CD8-positive, alpha-beta memory T cell (primary cell): Measurements from ENCODE around the gene RABGGTA. TPM values are rescaled to one million over a fixed set of nuclear protein-coding genes. Genes with fewer than 3 reads are reported as not detected.
A peak's percentile ranks its signal among the peaks of the same experiment; 100 is the strongest.

Experiments used
- CTCF ChIA-PET: fragments of 350-600 bp; sonication (Branson Sonifier 250); formaldehyde crosslinking; loops from one replicate; lab custom pipeline; 2021; ENCODE audit warnings: antibody characterized with exemption; lab: Charles Lee
- POLR2A ChIA-PET: fragments of 350-600 bp; sonication (Branson Sonifier 250); formaldehyde crosslinking; loops from one replicate; lab custom pipeline; 2021; ENCODE audit warnings: antibody characterized with exemption; lab: Charles Lee
- DNase-seq, 5 donors: peaks; one replicate each; pipeline versions ENCODE4 v3.0.0 to v3.0.0-alpha.2; 2020 to 2022; ENCODE audit warnings: mixed read lengths in 1 of 5
- H3K27ac ChIP-seq: one replicate; pipeline ENCODE4 v1.7.0; 2013; ENCODE audit warnings: low read depth, mild to moderate bottlenecking, low read length, moderate library complexity
- H3K27me3 ChIP-seq: 2 replicates; pipeline ENCODE4 v1.7.0; 2013; ENCODE audit warnings: low read length, mild to moderate bottlenecking; ENCODE audit not compliant: insufficient read depth, poor library complexity, severe bottlenecking
- H3K36me3 ChIP-seq: 2 replicates; pipeline ENCODE4 v1.7.0; 2013; ENCODE audit warnings: mild to moderate bottlenecking, low read length, moderate library complexity; ENCODE audit not compliant: insufficient read depth
- H3K4me1 ChIP-seq: 2 replicates; pipeline ENCODE4 v1.7.0; 2013; ENCODE audit warnings: mild to moderate bottlenecking, low read length, moderate library complexity; ENCODE audit not compliant: insufficient read depth
- H3K4me3 ChIP-seq: 2 replicates; pipeline ENCODE4 v1.7.0; 2013; ENCODE audit warnings: mild to moderate bottlenecking, low read length
- H3K9me3 ChIP-seq: 2 replicates; pipeline ENCODE4 v1.7.0; 2013; ENCODE audit warnings: mild to moderate bottlenecking, low read length
- H3K27ac Mint-ChIP-seq, 8 donors: one replicate each; pipeline ENCODE4 v1.8.0; 2020 to 2021; ENCODE audit warnings: mixed read lengths in 8 of 8, mild to moderate bottlenecking in 6 of 8, inconsistent platforms in 3 of 8, moderate library complexity in 3 of 8
- H3K27me3 Mint-ChIP-seq, 2 donors: one replicate each; pipeline ENCODE4 v1.8.0; 2020 to 2021; ENCODE audit warnings: mixed read lengths in 2 of 2, mild to moderate bottlenecking in 1 of 2, moderate library complexity in 1 of 2
- H3K36me3 Mint-ChIP-seq, 3 donors: one replicate each; pipeline ENCODE4 v1.8.0; 2020 to 2021; ENCODE audit warnings: mixed read lengths in 3 of 3, inconsistent platforms in 1 of 3, mild to moderate bottlenecking in 1 of 3
- H3K4me1 Mint-ChIP-seq, 3 donors: one replicate each; pipeline ENCODE4 v1.8.0; 2020 to 2021; ENCODE audit warnings: mixed read lengths in 3 of 3, inconsistent platforms in 1 of 3, mild to moderate bottlenecking in 1 of 3
- H3K4me3 Mint-ChIP-seq, 7 donors: one replicate each; pipeline ENCODE4 v1.8.0; 2020 to 2021; ENCODE audit warnings: mixed read lengths in 7 of 7, mild to moderate bottlenecking in 6 of 7, moderate library complexity in 4 of 7, inconsistent platforms in 2 of 7
- H3K9me3 Mint-ChIP-seq, 5 donors: one replicate each; pipeline ENCODE4 v1.8.0; 2020 to 2022; ENCODE audit warnings: mixed read lengths in 5 of 5, mild to moderate bottlenecking in 3 of 5, moderate library complexity in 2 of 5, inconsistent platforms in 1 of 5
- polyA plus RNA-seq: library from polyadenylated mRNA; unstranded; fragments of 300-500 nt; fragmentation: Illumina TruSeq; gene quantifications from one replicate; pipeline ENCODE4 v1.2.3, GENCODE V29; 2021
- total RNA-seq, 2 experiments: library from RNA; stranded (reverse); gene quantifications; one replicate each; pipeline ENCODE4 v1.2.3, GENCODE V29; 2021

Gene RABGGTA
- total and polyA plus RNA-seq, 3 experiments from 2014 or later: 37.7 to 41.8 (median 41.0) TPM

- H3K9me3 Mint-ChIP-seq: no peaks in the 10 kb centered on the region
- Histone ChIP-seq H3K27me3 (no peaks in the 10 kb centered on the region), H3K27ac (no peak overlapping the region), H3K9me3 (no peaks in the 10 kb centered on the region), H3K4me1 (peaks cover 16% of the 10 kb centered on the region), H3K4me3 (no peak overlapping the region), H3K36me3 (no peaks in the 10 kb centered on the region)
- peaks cover 17 to 23% (median 21%) of the 10 kb centered on the region in 3 donors for H3K4me1 Mint-ChIP-seq
- H3K4me3 Mint-ChIP-seq: no peak overlapping the region
- peak overlapping the region in 4 of 8 donors; percentile 33 to 84 (median 52) for H3K27ac Mint-ChIP-seq
- no peak for DNase-seq
- peaks cover 0 to 4% (median 0%) of the 10 kb centered on the region in 3 donors for H3K36me3 Mint-ChIP-seq
- ChIA-PET CTCF (interaction anchor here (1.6 to 3.5 kb wide), 2 partner anchors 15 to 52 kb away, joined by 5 to 10 read pairs; no protein-coding TSS in a partner anchor), POLR2A (no interaction called here)
- H3K27me3 Mint-ChIP-seq: peaks cover 0 to 2% of the 10 kb centered on the region in 2 donors
These were observed 10.2 kb upstream of the RABGGTA start for GRCh38 chr14:24281636-24282035.

- Histone ChIP-seq H3K4me3 (no peak overlapping the region), H3K36me3 (no peaks in the 10 kb centered on the region), H3K27ac (no peak overlapping the region), H3K4me1 (peaks cover 16% of the 10 kb centered on the region), H3K9me3 (no peaks in the 10 kb centered on the region), H3K27me3 (no peaks in the 10 kb centered on the region)
- DNase-seq: no peak
- Mint-ChIP-seq H3K27ac (peak overlapping the region in 5 of 8 donors; percentile 32 to 84 (median 47)), H3K4me3 (no peak overlapping the region), H3K9me3 (no peaks in the 10 kb centered on the region), H3K36me3 (peaks cover 0 to 2% (median 0%) of the 10 kb centered on the region in 3 donors), H3K4me1 (peaks cover 17 to 23% (median 21%) of the 10 kb centered on the region in 3 donors), H3K27me3 (no peaks in the 10 kb centered on the region)
- ChIA-PET CTCF (interaction anchor here (1.2 to 3.5 kb wide), 5 partner anchors 10 to 53 kb away, joined by 4 to 10 read pairs (median 6); partner anchors contain the start of genes LTB4R2 and RABGGTA), POLR2A (interaction anchor here (1.3 kb wide), 1 partner anchor 9 kb away, joined by 3 read pairs; the partner anchor contains the start of gene RABGGTA)
These were observed 9.5 kb upstream of the RABGGTA start for GRCh38 chr14:24280797-24281460.

DNA sequence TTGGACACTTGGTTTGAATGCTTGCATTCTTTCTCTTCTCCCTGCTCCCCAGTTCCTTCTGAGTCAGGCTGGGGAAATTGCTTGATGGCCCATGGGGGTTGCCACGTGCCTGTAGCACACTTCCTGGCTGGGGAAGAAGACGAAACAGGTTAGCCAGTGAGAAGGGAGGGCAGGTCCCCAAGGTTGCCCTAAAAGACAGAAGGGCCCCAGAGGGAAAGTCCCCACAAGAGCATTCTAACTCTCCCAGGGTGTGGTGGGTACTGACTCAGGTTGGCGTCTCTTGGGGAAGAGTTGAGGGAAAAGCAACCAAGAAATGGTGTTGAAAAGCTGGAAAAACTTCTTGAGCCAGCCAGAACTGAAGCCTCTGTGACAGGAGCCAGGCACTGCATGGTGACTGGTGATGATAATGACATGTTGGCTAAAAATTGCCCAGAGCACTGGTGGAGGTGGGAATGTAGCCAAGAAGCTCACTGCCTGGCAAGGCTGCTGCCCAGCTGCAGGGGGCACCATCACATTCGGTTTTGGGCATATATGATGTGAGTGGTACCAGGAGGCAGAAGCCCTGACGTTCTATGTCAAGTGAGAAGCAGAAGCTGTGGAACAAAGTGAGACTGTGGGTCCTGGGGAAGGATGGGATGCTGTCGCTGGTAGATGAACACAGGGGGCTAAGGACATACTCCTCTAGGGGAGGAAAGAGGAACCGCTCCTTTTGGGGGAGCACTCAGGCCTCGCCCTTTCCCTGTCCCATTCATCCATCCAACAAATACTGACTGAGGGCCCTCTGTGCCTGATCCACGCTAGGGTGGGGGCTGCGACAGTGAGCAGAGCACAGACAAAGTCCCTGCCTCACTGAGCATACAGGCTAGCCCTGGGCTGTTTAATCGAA lies 8.1 kb upstream of the RABGGTA start:
- no peaks in the 10 kb centered on the region for H3K27me3 ChIP-seq
- H3K9me3 ChIP-seq: no peaks in the 10 kb centered on the region
- no peak overlapping the region for H3K27ac ChIP-seq
- Mint-ChIP-seq H3K27me3 (no peaks in the 10 kb centered on the region), H3K4me3 (no peak overlapping the region), H3K9me3 (no peaks in the 10 kb centered on the region), H3K27ac (peak overlapping the region; percentile 34 to 93 (median 80)), H3K36me3 (peaks cover 0 to 2% (median 0%) of the 10 kb centered on the region in 3 donors), H3K4me1 (peaks cover 17 to 28% (median 21%) of the 10 kb centered on the region in 3 donors)
- H3K36me3 ChIP-seq: no peaks in the 10 kb centered on the region
- ChIA-PET CTCF (interaction anchor here (1.2 to 3.5 kb wide), 5 partner anchors 9 to 45 kb away, joined by 3 to 10 read pairs (median 6); partner anchors contain the start of genes LTB4R2 and RABGGTA), POLR2A (interaction anchor here (1.3 kb wide), 1 partner anchor 8 kb away, joined by 3 read pairs; the partner anchor contains the start of gene RABGGTA)
- DNase-seq: peak in 3 of 5 donors; percentile 26 to 39 (median 27)
- H3K4me3 ChIP-seq: no peak overlapping the region
- H3K4me1 ChIP-seq: peaks cover 18% of the 10 kb centered on the region

DNA sequence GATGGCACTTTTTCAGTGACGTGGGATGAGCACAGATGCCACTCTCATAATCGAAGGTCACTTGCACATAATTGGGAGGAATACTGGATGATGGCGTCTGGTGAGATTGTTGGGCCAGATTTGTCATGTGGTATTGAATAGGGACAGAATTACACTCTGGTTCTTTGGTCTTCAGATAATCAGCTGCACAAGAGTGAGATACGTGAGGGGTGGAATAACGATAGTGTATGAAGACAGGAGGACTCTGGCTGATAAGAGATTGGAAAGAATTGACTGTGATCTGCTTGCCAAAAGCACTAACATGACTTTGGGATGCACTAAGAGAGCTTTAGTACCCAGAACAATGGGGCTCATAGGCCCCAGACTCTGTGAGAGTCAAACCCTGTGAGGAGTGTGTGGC lies 7.0 kb upstream of the RABGGTA start:
- Histone ChIP-seq H3K4me3 (no peak overlapping the region), H3K4me1 (peaks cover 27% of the 10 kb centered on the region), H3K27me3 (no peaks in the 10 kb centered on the region), H3K9me3 (no peaks in the 10 kb centered on the region), H3K36me3 (no peaks in the 10 kb centered on the region), H3K27ac (no peak overlapping the region)
- peak overlapping the region in 7 of 8 donors; percentile 13 to 86 (median 66) for H3K27ac Mint-ChIP-seq
- H3K4me1 Mint-ChIP-seq: peaks cover 23 to 39% (median 32%) of the 10 kb centered on the region in 3 donors
- H3K4me3 Mint-ChIP-seq: no peak overlapping the region
- ChIA-PET CTCF (no interaction called here), POLR2A (no interaction called here)
- DNase-seq: no peak
- no peaks in the 10 kb centered on the region for H3K27me3 Mint-ChIP-seq
- H3K36me3 Mint-ChIP-seq: peaks cover 0 to 2% (median 0%) of the 10 kb centered on the region in 3 donors
- no peaks in the 10 kb centered on the region for H3K9me3 Mint-ChIP-seq

GRCh38 chr14:24277606-24278321 lies 6.4 kb upstream of the RABGGTA start:
- Histone ChIP-seq H3K4me3 (no peak overlapping the region), H3K9me3 (no peaks in the 10 kb centered on the region), H3K27me3 (no peaks in the 10 kb centered on the region), H3K36me3 (no peaks in the 10 kb centered on the region), H3K27ac (no peak overlapping the region), H3K4me1 (peaks cover 30% of the 10 kb centered on the region)
- peak in 1 of 5 donors; percentile 36 for DNase-seq
- H3K27me3 Mint-ChIP-seq: no peaks in the 10 kb centered on the region
- ChIA-PET POLR2A (no interaction called here), CTCF (interaction anchor here (1.5 kb wide), 1 partner anchor 36 kb away, joined by 3 read pairs; the partner anchor contains the start of gene TINF2)
- H3K9me3 Mint-ChIP-seq: no peaks in the 10 kb centered on the region
- H3K4me3 Mint-ChIP-seq: no peak overlapping the region
- peak overlapping the region in 3 of 8 donors; percentile 31 to 86 (median 43) for H3K27ac Mint-ChIP-seq
- H3K4me1 Mint-ChIP-seq: peaks cover 27 to 43% (median 35%) of the 10 kb centered on the region in 3 donors
- peaks cover 0 to 2% (median 0%) of the 10 kb centered on the region in 3 donors for H3K36me3 Mint-ChIP-seq

GRCh38 chr14:24277071-24277470 lies 5.7 kb upstream of the RABGGTA start:
- peaks cover 34 to 50% (median 42%) of the 10 kb centered on the region in 3 donors for H3K4me1 Mint-ChIP-seq
- ChIA-PET CTCF (interaction anchor here (1.5 kb wide), 1 partner anchor 35 kb away, joined by 3 read pairs; the partner anchor contains the start of gene TINF2), POLR2A (no interaction called here)
- Histone ChIP-seq H3K27me3 (no peaks in the 10 kb centered on the region), H3K27ac (no peak overlapping the region), H3K9me3 (no peaks in the 10 kb centered on the region), H3K4me3 (no peak overlapping the region), H3K36me3 (no peaks in the 10 kb centered on the region), H3K4me1 (peaks cover 37% of the 10 kb centered on the region)
- peak in 1 of 5 donors; percentile 2 for DNase-seq
- peak overlapping the region in 5 of 8 donors; percentile 30 to 88 (median 81) for H3K27ac Mint-ChIP-seq
- H3K27me3 Mint-ChIP-seq: peaks cover 0 to 4% of the 10 kb centered on the region in 2 donors
- no peaks in the 10 kb centered on the region for H3K9me3 Mint-ChIP-seq
- H3K4me3 Mint-ChIP-seq: no peak overlapping the region
- peaks cover 0 to 2% (median 0%) of the 10 kb centered on the region in 3 donors for H3K36me3 Mint-ChIP-seq

- Mint-ChIP-seq H3K4me1 (peaks cover 42 to 58% (median 50%) of the 10 kb centered on the region in 3 donors), H3K9me3 (no peaks in the 10 kb centered on the region)
- POLR2A ChIA-PET: interaction anchor here (0.5 to 0.6 kb wide), 2 partner anchors 28 to 129 kb away, joined by 3 to 10 read pairs; no protein-coding TSS in a partner anchor
These were observed 2.7 kb upstream of the RABGGTA start for GRCh38 chr14:24274101-24274543.

More at GRCh38 chr14:24274101-24274543, 2.7 kb upstream of the RABGGTA start:
- peak in 3 of 5 donors; percentile 19 to 49 (median 37) for DNase-seq
- H3K27me3 Mint-ChIP-seq: peaks cover 0 to 5% of the 10 kb centered on the region in 2 donors
- no peaks in the 10 kb centered on the region for H3K9me3 ChIP-seq
- H3K27ac Mint-ChIP-seq: peak overlapping the region; percentile 18 to 96 (median 70)
- peaks cover 37% of the 10 kb centered on the region for H3K4me1 ChIP-seq
- no peak overlapping the region for H3K4me3 ChIP-seq
- no peaks in the 10 kb centered on the region for H3K27me3 ChIP-seq
- peaks cover 7% of the 10 kb centered on the region for H3K36me3 ChIP-seq
- CTCF ChIA-PET: interaction anchor here (1.0 to 1.7 kb wide), 2 partner anchors 34 to 59 kb away, joined by 3 to 4 read pairs; partner anchors contain the start of gene CIDEB
- H3K4me3 Mint-ChIP-seq: peak overlapping the region in 2 of 7 donors; percentile 8 to 19
- H3K36me3 Mint-ChIP-seq: peaks cover 0 to 14% (median 2%) of the 10 kb centered on the region in 3 donors
- no peak overlapping the region for H3K27ac ChIP-seq
